ENCODE data around the gene MAN1C1. TPM values are rescaled to one million over a fixed set of nuclear protein-coding genes. Genes with fewer than 3 reads are reported as not detected.
"Not testable (repeated sequence)": the region's sequence is repeated elsewhere in the genome, so short reads cannot be mapped to it uniquely, and the experiment has no call there.

The MAN1C1 gene
- polyA plus RNA-seq, 3 donors: 14.8 to 16.0 (median 15.2) TPM

- DNase-seq (ENCODE audit: low read depth in 3 of 3, low spot score in 2 of 3): no peak
These were observed 113.4 kb downstream of the MAN1C1 start for GRCh38 chr1:25729790-25730644.

GRCh38 chr1:25731148-25731547 lies 114.6 kb downstream of the MAN1C1 start:
- no peak for DNase-seq (ENCODE audit: low read depth in 3 of 3, low spot score in 2 of 3)

GRCh38 chr1:25731626-25732370 lies 115.2 kb downstream of the MAN1C1 start:
- no peak for DNase-seq (ENCODE audit: low read depth in 3 of 3, low spot score in 2 of 3)

- DNase-seq (ENCODE audit: low read depth in 3 of 3, low spot score in 2 of 3): no peak
These were observed 116.2 kb downstream of the MAN1C1 start for GRCh38 chr1:25732821-25733220.

DNA sequence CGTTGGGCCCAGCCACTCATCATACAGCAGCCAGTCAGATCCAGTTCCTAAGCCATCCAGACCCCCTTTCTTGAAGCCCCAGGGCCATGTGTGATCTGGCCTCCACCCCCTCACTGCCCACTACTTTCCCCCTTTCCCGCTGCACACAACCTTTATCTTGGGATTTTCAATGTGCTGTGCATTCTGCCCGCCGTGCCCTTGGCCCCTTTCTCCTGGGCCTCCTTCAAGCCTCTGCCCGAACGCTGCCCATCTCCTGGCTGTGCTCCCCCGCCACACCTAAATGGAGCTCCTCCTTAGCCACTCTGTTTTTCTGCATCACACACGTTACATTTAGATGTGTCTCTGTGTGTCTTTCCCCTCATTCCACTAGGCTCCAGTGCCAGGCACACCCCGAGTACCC lies 116.7 kb downstream of the MAN1C1 start:
- DNase-seq (ENCODE audit: low read depth in 3 of 3, low spot score in 2 of 3): no peak

- DNase-seq (ENCODE audit: low read depth in 3 of 3, low spot score in 2 of 3): not testable (repeated sequence)
These were observed 118.4 kb downstream of the MAN1C1 start for GRCh38 chr1:25734991-25735390.

DNA sequence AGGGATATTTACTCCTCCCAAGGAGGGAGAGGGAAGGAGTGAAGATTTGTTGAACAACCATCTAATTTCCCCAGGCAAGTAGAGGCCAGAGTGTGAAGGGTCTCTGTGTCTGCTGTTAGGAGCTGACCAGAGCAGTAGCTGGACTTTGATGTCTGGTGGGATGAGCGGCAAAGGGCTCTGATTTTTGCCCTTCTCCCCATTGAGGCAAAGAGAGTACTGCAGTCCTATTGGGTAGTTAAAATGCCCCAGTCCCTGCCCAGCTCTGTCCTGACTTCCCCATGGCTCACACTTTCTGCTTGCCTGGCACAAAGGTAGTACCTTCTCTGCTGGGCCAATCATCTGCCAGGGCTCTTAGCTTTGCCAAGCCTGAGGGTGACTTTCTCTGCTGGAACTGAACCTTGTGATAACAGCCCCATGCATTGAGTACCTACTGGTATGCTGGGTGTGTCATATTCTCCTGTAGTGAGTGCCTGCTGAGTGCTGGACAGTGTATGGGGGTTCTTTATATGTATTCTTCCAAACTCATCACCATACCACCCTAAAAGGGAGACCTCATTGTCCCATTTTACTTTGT lies 119.5 kb downstream of the MAN1C1 start:
- no peak for DNase-seq (ENCODE audit: low read depth in 3 of 3, low spot score in 2 of 3)

DNA sequence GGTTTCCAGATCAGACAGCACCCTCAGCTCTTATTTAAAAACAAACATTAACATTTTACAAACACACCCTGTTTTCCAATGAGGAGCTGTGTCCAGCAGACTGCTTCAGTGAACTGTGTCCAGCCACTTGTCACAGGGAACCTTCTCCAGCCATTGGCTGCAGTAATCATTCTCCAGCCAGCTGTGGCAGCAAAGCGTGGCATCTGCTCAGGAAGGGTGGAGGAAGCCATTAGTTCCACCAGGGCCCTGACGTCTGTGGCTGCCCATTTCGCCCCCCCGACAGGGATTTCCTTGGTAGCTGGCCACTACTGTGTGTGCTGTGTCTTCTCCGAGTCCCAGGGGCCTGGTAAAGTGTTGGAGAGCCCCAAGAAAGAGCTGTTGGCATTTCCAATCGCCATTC lies 120.5 kb downstream of the MAN1C1 start:
- peak; percentile 38 to 77 (median 60) for DNase-seq (ENCODE audit: low read depth in 3 of 3, low spot score in 2 of 3)

DNA sequence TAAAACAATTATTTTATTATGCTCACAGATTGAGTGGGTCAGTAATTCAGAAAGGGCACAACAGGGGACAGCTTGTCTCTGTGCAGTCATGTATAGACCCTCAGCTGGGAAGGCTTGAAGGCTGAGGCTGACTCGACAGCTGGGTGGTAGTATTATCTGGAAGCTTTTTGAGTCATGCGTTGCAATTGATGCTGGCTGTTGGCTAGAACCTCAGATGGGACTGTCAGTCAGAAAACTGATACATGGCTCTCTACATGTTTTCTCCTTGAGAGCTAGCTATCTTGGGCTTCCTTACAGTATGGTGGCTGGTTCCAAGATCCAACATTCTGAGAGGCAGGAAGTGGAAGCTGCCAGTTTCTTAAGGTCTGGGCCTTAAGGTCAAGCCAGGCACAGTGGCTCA lies 121.9 kb downstream of the MAN1C1 start:
- no peak for DNase-seq (ENCODE audit: low read depth in 3 of 3, low spot score in 2 of 3)

DNA sequence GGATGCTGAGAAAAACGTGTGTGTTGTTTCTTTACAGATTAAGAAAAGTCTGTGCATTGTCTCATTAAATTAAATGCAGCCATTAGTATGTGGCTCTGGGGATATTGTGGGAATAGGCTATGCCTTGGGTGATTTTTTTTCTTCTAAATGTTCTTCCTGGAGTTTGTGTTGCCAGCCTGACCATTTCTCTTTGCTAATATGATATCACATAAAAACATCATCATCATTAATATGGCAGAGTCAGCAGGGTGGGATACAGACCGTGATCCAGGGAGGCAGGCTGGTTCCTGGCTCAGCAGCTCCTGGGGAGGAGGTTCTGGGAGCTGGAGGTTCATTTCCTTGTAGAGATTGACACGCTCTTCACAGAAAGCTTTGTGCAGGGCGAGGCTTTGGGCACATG lies 122.8 kb downstream of the MAN1C1 start:
- no peak for DNase-seq (ENCODE audit: low read depth in 3 of 3, low spot score in 2 of 3)

DNA sequence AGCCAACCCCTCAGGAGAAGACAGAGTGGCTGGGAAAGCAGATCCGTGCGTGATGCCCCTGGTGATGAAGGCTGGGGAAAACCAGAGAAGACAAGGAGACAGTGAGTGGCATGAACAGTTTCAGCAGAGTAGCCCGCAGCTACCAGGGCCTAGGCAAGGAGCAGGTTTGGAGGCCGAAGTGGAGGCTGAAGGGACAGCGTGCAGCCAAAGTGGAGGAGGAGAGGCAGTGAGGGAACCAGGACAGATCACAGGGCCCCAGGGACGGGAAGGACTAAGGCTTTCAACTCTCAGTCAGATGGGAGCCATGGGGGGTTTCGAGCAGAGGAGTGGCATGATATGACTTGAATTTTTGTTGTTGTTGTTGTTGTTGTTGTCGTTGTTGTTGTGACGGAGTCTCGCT lies 123.5 kb downstream of the MAN1C1 start:
- DNase-seq (ENCODE audit: low read depth in 3 of 3, low spot score in 2 of 3): no peak

DNA sequence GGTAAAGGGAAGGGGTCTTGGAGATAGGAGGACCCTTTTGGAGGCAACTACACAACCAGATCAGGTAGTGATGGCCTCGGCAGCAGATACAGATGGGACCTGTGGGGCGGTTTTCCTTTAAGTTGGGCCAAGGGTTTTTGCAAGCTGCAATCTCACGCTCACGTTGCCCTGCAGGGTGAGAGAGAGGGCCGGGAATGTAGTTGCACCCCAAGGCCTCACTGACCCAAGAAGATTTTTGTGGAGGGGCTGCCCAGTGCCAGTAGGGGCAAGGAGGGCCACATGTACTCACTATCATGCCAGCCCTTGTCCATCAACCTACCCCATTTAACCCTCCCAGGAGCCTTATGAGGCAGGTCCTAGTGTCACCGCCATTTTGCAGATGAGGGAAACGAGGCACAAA lies 125.7 kb downstream of the MAN1C1 start:
- no peak for DNase-seq (ENCODE audit: low read depth in 3 of 3, low spot score in 2 of 3)

DNA sequence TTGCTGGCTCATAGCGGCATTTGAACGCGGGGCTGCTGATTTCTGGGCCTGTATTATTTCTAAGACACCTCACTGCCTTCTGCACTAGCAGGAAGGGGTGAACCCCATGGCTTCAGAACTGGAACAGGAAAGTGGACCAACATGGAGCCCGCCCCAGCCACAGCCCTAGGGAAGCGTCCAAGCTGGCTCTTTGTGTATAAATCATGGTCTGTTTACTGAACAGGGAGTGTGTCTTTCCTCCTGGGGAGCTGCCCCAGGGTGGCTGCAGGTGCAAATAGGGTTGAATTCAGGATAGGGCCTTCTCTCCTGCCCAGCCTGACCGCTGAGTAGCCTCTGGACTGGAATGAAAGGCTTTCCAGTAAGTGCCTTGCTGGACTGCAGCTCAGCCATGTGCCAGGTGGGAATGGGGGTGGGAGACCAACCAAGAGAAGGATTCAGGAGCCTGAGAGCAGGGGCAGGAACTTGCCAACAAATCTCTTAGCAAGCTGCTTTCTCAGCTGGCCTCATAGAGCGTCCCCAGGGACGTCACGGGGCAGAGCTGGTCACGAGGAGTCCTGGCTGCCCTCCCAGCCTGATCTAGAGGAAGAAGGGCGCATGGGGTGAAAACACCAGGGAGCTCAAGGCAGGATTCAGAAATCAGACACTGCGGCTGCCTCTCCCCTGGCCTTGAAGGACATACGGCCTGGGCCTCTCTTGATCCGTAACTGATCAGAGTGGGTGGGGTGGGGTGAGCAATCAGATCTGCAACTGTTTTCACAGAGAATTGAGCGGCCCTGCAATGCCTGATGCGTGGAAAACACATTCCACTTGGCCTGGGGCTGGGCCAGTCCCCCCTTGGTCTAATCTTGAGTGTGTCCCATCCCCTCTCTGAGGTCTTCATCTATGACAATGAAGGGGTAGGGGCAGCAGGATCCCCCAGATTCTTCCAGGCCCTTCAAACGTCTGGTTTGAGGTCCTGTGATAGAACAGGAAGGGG lies 126.9 kb downstream of the MAN1C1 start:
- DNase-seq (ENCODE audit: low read depth in 3 of 3, low spot score in 2 of 3): no peak

DNA sequence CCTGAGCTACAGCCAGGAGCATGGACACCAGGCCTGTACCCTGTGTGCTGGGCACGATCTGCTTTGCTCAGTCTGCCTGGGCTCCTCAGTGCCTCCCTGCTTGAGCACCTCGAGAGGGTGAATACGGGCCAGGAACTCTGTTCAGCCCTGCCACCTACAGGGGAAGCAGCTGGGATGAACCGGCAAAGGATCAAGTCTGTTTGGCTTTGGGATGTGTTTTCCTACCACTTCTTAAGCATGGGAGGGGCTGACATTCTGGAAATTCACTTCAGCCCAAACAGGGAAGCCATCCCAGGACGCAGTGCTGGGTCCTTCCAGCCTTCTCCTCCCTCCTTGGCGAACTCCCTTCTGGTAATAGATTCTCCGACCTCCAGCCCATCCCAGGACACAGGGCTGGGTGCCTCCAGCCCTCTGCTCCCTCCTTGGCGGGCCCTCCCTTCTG lies 127.6 kb downstream of the MAN1C1 start:
- no peak for DNase-seq (ENCODE audit: low read depth in 3 of 3, low spot score in 2 of 3)

GRCh38 chr1:25744636-25745425 lies 128.2 kb downstream of the MAN1C1 start:
- no peak for DNase-seq (ENCODE audit: low read depth in 3 of 3, low spot score in 2 of 3)

GRCh38 chr1:25746299-25747045 lies 129.9 kb downstream of the MAN1C1 start:
- no peak for DNase-seq (ENCODE audit: low read depth in 3 of 3, low spot score in 2 of 3)

DNA sequence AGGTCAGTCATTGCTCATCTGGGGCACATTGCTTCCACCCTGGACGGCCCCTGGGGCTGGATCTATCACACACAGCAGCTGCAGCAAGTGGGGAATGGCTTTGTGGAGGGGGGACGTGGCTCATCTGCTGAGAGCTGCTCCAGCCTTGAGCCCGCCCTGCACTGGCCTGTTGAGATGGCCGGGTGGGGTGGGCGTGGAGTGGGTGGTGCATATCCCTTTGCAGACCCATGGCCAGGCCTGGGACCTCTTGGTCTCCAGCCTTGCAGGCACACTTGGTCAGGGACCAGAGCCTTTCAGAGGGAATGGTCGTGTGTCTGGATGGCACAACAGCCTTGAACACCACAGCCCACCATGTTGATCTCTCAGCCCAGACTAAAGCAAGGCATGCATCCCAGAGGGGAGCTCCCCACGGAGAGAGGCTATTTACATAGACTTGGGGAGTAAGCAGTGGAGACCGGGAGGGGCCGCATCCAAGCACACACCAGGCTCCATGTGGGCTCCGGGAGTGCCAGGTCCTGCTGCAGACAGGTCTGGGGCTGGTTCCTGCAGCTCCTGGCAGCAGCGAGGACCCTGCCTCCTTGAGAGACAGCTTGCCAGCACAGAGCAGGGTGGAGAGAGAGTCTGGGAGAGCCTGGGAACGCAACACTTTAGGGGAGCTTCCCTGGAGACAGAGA lies 130.6 kb downstream of the MAN1C1 start:
- DNase-seq (ENCODE audit: low read depth in 3 of 3, low spot score in 2 of 3): no peak

DNA sequence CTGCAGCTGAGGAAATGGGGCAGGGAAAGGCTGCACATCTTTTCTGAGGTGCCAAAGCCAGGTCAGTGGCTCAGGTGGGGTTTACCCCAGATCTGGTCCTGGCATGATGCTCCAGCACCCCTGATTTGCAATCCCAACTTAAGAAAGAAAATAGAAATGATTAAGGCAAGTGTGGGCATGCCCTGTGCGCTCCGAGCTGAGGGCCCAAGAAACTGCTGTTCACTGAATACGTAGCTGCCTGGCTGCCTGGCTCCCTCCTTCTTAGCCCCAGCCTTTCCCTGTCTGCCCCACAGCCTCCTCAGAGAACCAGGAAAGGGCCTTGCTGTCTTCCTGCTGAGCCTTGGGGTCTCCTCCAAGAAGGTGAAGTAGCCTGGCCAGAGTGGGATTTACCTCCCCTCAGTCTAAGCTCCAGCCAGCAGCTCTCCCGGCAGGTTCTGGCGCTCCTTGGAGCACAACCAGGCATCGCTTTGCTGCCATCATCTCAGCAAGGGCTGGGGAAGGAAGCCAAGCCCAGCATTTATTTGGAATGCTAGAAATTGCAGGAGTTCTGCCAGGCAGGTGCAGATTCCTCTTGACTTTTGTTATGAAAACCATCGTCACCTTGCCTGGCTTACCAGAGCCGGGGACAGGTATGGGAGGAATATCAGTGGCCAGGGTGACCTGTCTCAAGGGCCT lies 132.1 kb downstream of the MAN1C1 start:
- no peak for DNase-seq (ENCODE audit: low read depth in 3 of 3, low spot score in 2 of 3)
